Measurements from ENCODE around the gene EIF4G3.
"Not testable (repeated sequence)": the region's sequence is repeated elsewhere in the genome, so short reads cannot be mapped to it uniquely, and the experiment has no call there.

The EIF4G3 gene

DNA sequence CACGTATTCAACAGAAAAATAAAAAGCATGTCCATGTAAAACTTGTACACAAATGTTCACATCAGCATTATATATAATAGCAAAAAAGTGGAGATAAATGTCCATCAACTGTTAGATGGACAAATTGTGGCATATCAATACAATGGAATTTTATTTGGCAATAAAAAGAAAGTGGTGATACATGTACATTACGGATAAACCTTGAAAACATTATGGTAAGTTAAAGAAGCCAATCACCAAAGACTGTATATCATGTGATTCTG is 76.9 kb downstream of the EIF4G3 start:
- no peak for DNase-seq

GRCh38 chr1:21099034-21099868 is 77.4 kb downstream of the EIF4G3 start:
- no peak for DNase-seq

DNA sequence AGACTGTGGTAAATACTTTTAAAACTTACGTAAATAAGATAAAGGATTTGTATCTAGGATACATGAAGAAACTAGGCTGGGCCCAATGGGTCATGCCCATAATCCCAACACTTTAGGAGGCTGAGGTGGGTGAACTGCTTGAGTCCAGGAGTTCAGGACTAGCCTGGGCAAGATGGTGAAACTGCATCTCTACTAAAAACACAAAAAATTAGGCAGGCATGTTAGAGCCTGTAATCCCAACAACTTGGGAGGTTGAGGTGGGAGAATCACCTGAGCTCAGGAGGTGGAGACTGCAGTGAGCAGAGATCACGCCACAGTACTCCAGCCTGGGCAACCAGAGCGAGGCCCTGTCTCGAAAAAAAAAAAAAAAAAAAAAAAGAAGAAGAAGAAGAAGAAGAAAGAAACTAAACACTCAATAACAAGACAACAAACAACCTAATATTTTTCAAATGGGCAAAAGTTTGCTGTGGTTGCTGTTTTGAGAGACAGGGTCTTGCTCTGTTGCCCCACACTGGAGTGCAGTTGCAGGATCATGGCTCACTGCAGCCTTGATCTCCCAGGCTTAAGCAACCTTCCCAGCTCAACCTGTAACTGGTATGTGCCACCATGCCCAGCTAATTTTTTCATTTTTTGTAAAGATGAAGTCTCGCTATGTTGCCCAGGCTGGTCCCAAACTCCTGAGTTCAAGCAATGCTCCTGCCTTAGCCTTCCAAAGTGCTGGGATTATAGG is 78.3 kb downstream of the EIF4G3 start:
- DNase-seq = no peak

GRCh38 chr1:21097729-21098128 is 79.0 kb downstream of the EIF4G3 start:
- DNase-seq = no peak

- no peak for DNase-seq
Observed at GRCh38 chr1:21095976-21096375, 80.7 kb downstream of the EIF4G3 start.

DNA sequence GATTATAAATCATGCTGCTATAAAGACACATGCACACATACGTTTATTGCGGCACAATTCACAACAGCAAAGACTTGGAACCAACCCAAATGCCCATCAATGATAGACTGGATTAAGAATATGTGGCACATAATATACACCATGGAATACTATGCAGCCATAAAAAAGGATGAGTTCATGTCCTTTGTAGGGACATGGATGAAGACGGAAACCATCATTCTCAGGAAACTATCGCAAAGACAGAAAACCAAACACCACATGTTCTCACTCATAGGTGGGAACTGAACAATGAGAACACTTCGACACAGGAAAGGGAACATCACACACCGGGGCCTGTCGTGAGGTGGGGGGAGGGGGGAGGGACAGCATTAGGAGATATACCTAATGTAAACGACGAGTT is 82.4 kb downstream of the EIF4G3 start:
- not testable (repeated sequence) for DNase-seq

- not testable (repeated sequence) for DNase-seq
Observed at GRCh38 chr1:21093271-21093958, 83.3 kb downstream of the EIF4G3 start.

GRCh38 chr1:21092545-21092944 is 84.2 kb downstream of the EIF4G3 start:
- DNase-seq = not testable (repeated sequence)

DNA sequence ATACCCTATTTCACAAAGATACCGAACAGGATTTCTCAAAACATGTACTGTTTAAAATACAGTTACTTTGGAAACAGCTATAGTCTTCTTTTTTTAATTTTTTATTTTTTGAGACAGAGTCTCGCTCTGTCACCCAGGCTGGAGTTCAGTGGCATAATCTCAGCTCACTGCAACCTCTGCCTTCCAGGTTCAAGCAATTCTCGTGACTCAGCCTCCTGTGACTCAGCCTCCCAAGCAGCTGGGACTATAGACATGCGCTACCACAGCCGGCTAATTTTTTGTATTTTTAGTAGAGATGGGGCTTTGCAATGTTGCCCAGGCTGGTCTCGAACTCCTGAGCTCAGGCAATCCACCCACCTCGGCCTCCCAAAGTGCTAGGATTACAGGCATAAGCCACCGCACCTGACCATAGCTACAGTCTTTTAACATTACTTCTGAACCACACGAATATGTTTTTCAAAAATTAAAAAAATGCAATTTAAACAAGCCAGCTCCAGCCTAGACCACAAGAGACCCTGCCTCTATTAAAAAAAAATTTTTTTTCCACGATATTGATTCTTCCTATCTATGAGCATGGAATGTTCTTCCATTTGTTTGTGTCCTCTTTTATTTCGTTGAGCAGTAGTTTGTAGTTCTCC is 85.5 kb downstream of the EIF4G3 start:
- not testable (repeated sequence) for DNase-seq

DNA sequence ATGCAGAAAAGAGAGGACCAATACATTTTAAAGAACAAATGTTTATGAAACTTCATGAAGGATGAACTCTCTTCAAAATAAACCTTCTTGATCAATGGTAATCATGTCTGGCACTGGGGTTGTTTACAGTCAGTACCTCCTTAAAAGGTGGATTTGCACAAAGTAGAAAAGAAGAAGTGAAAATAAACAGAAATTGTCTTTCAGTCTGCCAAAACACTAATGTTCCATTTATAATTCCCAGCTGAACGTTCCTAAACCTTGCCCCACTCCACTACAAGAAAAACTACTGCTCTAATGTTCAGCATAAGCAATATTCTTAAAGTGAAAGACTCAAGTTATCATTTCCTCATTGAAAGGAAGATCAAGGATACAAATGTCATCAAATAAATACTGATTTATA is 86.2 kb downstream of the EIF4G3 start:
- DNase-seq = no peak

GRCh38 chr1:21089731-21090130 is 87.0 kb downstream of the EIF4G3 start:
- no peak for DNase-seq

GRCh38 chr1:21089299-21089698 is 87.4 kb downstream of the EIF4G3 start:
- no peak for DNase-seq

DNA sequence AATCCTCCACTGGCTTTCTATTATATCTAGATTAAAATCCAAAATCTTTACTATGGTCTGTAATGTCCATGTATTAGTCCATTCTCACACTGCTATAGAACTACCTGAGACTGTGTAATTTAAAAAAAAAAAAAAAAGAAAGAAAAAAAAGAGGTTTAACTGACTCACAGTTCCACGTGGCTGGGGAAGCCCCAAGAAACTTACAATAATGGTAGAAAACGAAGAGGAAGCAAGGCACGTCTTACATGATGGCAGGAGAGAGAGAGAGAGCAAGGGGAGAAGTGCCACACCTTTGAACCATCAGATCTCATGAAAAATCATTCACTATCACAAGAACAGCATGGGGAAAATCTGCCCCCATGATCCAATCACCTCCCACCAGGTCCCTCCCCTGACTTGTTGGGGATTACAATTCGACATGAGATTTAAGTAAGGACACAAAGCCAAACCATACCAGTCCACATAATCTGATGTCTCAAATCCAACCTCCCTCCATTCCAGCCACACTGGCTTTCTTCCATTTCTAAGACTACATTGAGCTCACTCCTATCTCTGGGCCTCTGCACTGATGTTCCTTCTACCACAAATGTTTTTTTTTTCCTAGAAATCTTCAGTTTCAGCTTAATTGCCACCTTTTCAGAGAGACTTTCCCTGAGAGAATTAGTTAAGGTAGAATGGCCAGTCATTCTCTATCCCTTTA is 92.4 kb downstream of the EIF4G3 start:
- no peak for DNase-seq

GRCh38 chr1:21082073-21082472 is 94.6 kb downstream of the EIF4G3 start:
- DNase-seq = no peak

DNA sequence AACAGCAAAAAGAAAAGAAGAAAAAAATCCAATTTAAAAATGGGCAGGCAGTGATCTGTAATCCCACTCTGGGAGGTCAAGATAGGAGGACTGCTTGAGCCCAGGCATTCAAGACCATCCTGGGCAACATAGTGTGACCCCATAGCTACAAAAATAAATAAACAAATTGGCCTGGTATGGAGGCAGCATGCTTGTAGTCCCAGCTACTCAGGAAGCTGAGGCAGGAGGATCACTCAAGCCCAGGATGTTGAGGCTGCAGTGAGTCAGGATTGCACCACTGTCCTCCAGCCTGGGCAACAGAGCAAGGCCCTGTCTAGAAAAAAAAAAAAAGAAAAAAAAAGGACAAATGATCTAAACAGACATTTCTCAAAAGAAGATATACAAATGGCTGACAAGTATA is 99.6 kb downstream of the EIF4G3 start:
- no peak for DNase-seq

- no peak for DNase-seq
Observed at GRCh38 chr1:21072721-21073120, 104.0 kb downstream of the EIF4G3 start.

DNA sequence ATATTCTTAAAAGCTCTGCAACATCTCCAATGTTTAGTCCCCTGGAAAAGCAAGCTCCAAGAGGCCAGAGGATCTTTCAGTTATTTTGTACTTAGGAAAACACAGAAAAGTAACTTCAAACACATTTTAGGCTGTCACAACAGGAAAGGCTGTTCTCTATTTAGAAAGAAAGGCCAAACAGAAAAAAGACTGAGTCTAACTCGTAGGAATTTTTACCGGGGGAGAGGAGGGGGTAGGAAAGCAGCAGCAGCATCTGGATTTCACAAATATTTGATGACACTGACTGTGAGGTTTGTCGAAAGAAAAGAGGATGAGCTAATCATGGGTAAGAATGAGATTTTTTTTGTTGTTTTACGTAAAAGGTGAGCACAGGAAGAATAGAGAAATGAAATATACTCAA is 107.1 kb downstream of the EIF4G3 start:
- DNase-seq = no peak

DNA sequence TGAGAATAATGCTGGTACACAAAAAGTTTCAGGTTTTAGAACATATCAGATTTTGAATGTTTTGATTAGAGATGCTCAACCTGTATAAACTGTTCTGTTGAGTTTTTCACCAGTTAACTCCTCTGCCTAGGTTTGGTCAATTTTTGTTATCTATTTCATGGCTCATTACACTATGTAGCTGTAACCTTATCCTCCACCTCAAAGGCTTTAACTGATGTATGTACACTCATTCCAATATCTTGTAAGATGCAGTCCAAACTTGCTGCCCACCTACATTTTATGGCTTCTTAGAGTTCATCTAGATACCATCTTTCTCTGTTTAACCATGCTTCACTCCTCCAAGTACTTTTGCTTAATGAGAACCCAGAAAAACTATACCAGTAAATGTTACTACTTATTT is 107.8 kb downstream of the EIF4G3 start:
- DNase-seq = no peak

DNA sequence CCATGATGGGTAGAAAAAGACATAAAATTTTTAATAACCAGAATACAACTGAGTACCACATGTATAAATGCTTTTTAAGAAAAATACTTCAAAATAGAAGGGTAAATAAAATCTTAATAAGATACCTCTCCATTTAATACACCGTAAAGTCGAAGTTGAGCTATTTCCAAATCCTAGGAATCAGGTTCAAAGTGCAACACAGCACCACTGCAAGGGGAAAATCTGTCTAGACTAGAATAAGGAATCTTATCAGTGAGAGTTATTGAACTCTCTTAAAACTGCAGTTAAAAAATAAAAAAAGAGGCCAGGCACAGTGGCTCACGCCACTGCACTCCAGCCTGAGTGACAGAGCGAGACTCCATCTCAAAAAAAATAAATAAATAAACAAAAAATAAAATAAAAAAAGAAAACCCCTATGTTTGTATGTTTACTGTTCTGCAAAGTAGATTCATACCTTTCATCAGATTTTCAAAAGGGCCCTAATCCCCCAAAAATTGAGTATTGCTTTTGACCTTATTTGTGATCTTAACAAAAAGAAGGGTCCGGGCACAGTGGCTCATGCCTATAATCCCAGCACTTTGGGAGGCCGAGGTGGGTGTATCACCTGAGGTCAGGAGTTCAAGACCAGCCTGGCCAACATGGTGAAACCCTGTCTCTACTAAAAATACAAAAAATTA is 109.0 kb downstream of the EIF4G3 start:
- DNase-seq = no peak

DNA sequence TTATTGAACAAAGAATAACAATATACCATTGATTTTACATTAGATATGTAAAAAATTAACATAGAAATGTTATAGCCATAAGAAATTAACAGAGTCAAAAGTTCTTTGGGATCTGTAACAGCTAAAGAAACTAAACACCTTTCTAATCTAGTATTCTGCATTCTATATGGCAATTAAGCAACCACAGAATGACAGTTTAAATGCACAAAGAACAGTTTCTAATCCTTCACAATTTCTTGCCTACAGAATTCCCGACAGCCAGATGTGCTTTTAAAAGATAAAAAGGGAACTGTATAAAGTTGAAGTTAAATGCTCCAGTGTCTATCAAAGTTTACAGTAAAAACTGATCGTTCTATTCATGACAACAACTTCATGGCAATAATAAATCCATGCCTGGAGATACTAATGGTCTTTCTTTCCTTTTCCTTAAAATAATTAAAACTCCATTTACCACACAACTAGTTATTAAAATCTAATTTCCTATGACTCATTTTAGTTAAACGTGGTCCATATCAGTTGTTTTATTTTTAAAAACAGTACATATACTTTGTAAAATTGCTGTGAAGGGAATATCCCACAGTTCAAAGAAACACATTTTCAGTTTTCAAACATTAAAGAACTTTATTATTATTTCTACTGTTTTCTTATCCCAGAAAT is 110.2 kb downstream of the EIF4G3 start:
- no peak for DNase-seq

GRCh38 chr1:21065851-21066250 is 110.8 kb downstream of the EIF4G3 start:
- no peak for DNase-seq

DNA sequence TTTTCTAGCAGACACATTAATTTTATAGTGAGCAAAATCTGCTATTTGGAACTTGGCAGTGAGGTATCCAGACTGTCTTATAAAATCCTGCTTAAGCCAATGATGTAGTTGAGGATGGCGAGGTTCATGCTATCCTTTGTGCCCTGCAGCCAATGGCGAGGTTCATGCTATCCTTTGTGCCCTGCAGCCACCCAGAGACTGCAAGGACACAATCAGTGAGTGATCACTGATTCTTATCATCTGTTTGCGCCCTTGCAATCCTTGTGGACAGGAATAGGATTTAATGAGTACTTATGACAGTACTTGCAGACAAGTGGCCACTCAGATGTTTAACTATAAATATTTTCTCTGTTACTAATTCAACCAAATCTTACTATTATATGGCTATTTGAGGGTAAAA is 112.6 kb downstream of the EIF4G3 start:
- DNase-seq = no peak

All from COR-L47 (cell line).